Sigmoid colon (tissue), 7 donors: Measurements from ENCODE around the gene DOCK1. TPM values are rescaled to one million over a fixed set of nuclear protein-coding genes. Genes with fewer than 3 reads are reported as not detected.

ENCODE experiments used
- DNase-seq: peaks from one replicate; pipeline ENCODE4 v3.0.0-alpha.2; 2019
- H3K27ac ChIP-seq, 4 donors: fragments of 200-600 bp; sonication (generic); one replicate each; pipeline ENCODE4 v1.5.1; 2016 to 2019; ENCODE audit warnings: mild to moderate bottlenecking in 1 of 4
- H3K27me3 ChIP-seq, 3 donors: fragments of 200-600 bp; sonication (generic); one replicate each; pipeline ENCODE4 v1.5.1; 2019; ENCODE audit warnings: mild to moderate bottlenecking in 1 of 3
- H3K36me3 ChIP-seq, 4 donors: fragments of 200-600 bp; sonication (generic); one replicate each; pipeline ENCODE4 v1.5.1; 2016 to 2019
- H3K4me1 ChIP-seq, 4 donors: fragments of 200-600 bp; sonication (generic); one replicate each; pipeline ENCODE4 v1.5.1; 2017 to 2019
- H3K4me3 ChIP-seq, 4 donors: fragments of 200-600 bp; sonication (generic); one replicate each; pipeline ENCODE4 v1.5.1; 2017 to 2019; ENCODE audit warnings: mild to moderate bottlenecking in 2 of 4, moderate library complexity in 1 of 4
- H3K9me3 ChIP-seq, 4 donors: fragments of 200-600 bp in 3 of 4; sonication (generic) in 3 of 4; one replicate each; pipeline versions ENCODE4 v1.5.1 to v1.6.1; 2013 to 2019
- CTCF ChIP-seq, 4 experiments: fragments of 450-650 bp in 3 of 4; fragments of 200-600 bp in 1 of 4; IDR thresholded peaks; one replicate each; pipeline ENCODE4 v1.5.1; 2016 to 2019; ENCODE audit warnings: antibody characterized with exemption in 4 of 4, mild to moderate bottlenecking in 3 of 4, moderate library complexity in 2 of 4
- EP300 ChIP-seq, 4 donors: sonication (generic); formaldehyde crosslinking; IDR thresholded peaks; one replicate each; pipeline ENCODE4 v1.6.1; 2017; ENCODE audit warnings: antibody characterized with exemption in 4 of 4
- POLR2A ChIP-seq, 2 donors: fragments of 450-650 bp; IDR thresholded peaks; one replicate each; pipeline ENCODE4 v1.6.1; 2016; ENCODE audit warnings: antibody characterized with exemption in 2 of 2, mild to moderate bottlenecking in 2 of 2, moderate library complexity in 2 of 2
- POLR2AphosphoS5 ChIP-seq, 4 donors: sonication (generic); formaldehyde crosslinking; IDR thresholded peaks; one replicate each; pipeline ENCODE4 v1.6.1; 2017; ENCODE audit warnings: antibody characterized with exemption in 4 of 4
- WGBS, 2 donors: extraction: QIAGEN DNeasy Blood & Tissue Kit; methylation state at CpG; one replicate each; pipeline ENCODE4 v1.1.7; 2013; 5-methylcytosine and 5-hydroxymethylcytosine counted together
- intact Hi-C: fragments of 100-400 bp; cut with DNase I; formaldehyde crosslinking; loops from one replicate; pipeline ENCODE4 v1.15.1; 2023
- polyA plus RNA-seq, 3 donors: library from polyadenylated mRNA; stranded (reverse); fragments of 200-250 nt; gene quantifications; one replicate each; pipeline ENCODE4 v1.2.3, GENCODE V29; 2013
- total RNA-seq, 4 donors: library from RNA; depleted of rRNA; stranded (reverse); fragments of >200 nt; gene quantifications; one replicate each; pipeline ENCODE4 v1.1.0, GENCODE V29; 2016
- donor health status: healthy with polysubstance abuse.
- donor health status: Bipolar disorder and iron deficiency.
- donor health status: healthy.

Gene DOCK1
- total and polyA plus RNA-seq, 7 donors = 15.0 to 53.7 (median 40.2) TPM

- Histone ChIP-seq H3K4me1 (peaks cover 0 to 35% (median 22%) of the 10 kb centered on the region in 4 donors), H3K27me3 (no peaks in the 10 kb centered on the region), H3K27ac (peak overlapping the region; percentile 81 to 89 (median 82)), H3K36me3 (no peaks in the 10 kb centered on the region), H3K4me3 (peak overlapping the region in 3 of 4 donors; percentile 84 to 99 (median 91)), H3K9me3 (no peaks in the 10 kb centered on the region)
- no peak for TF ChIP-seq POLR2A (IDR thresholded peaks at IDR 0.05)
- DNase-seq = no peak
- intact Hi-C loops = loop anchor here (10.0 kb wide), 1 partner anchor 108 kb away; no protein-coding TSS in a partner anchor
- 93 to 94% methylated on average over 14 of the region's 14 CpGs for WGBS, 2 donors
Observed at GRCh38 chr10:126906704-126907422, 1.6 kb downstream of the DOCK1 start.

DNA sequence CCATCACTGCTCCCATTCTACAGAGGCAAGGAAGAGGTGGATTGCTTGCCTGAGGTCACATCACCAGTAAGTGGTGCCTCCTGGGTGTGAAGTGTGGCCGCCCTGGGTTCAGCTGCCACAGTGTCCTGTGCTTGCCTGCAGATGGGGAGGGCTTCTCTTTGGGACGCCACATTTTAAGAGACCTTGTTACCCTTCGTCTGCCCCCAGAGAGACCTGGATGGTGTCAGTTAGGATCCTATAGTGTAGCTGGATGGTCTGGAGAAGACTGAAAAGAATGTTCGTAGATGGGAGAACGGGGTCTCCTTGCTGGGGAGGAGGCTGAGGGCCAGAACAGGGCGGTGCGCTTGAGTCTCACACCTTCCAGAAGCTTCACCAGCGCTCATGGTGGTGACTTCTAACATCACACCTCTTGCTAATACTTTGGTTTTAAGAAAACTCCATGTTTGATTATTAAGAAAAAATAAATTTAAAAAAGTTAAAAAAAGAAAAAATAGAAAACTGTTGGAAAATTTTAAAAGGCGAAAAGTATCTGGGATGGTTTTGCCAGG lies 2.3 kb downstream of the DOCK1 start:
- no peaks in the 10 kb centered on the region for H3K27me3 ChIP-seq
- H3K27ac ChIP-seq = no peak overlapping the region
- no peak overlapping the region for H3K4me3 ChIP-seq
- TF ChIP-seq EP300 (IDR thresholded peaks at IDR 0.05) (no peak), POLR2AphosphoS5 (IDR thresholded peaks at IDR 0.05) (no peak), POLR2A (IDR thresholded peaks at IDR 0.05) (no peak), CTCF (IDR thresholded peaks at IDR 0.05) (no peak)
- 94 to 96% methylated on average over 9 of the region's 9 CpGs for WGBS, 2 donors
- DNase-seq = no peak
- H3K4me1 ChIP-seq = peaks cover 0 to 35% (median 22%) of the 10 kb centered on the region in 4 donors
- no peaks in the 10 kb centered on the region for H3K9me3 ChIP-seq
- H3K36me3 ChIP-seq = no peaks in the 10 kb centered on the region
- intact Hi-C loops = loop anchor here (10.0 kb wide), 1 partner anchor 107 kb away; no protein-coding TSS in a partner anchor

- no peak for DNase-seq
- WGBS, 2 donors = 78 to 85% methylated on average over 5 of the region's 5 CpGs
- TF ChIP-seq POLR2A (IDR thresholded peaks at IDR 0.05) = no peak
- no peak for TF ChIP-seq POLR2AphosphoS5 (IDR thresholded peaks at IDR 0.05)
- no peak for TF ChIP-seq CTCF (IDR thresholded peaks at IDR 0.05)
- no peak for TF ChIP-seq EP300 (IDR thresholded peaks at IDR 0.05)
- Histone ChIP-seq H3K36me3 (no peaks in the 10 kb centered on the region), H3K27ac (no peak overlapping the region), H3K9me3 (no peaks in the 10 kb centered on the region), H3K27me3 (no peaks in the 10 kb centered on the region), H3K4me3 (no peak overlapping the region), H3K4me1 (peaks cover 0 to 35% (median 22%) of the 10 kb centered on the region in 4 donors)
- intact Hi-C loops = loop anchor here (10.0 kb wide), 1 partner anchor 107 kb away; no protein-coding TSS in a partner anchor
Observed at GRCh38 chr10:126908225-126908624, 3.0 kb downstream of the DOCK1 start.

DNA sequence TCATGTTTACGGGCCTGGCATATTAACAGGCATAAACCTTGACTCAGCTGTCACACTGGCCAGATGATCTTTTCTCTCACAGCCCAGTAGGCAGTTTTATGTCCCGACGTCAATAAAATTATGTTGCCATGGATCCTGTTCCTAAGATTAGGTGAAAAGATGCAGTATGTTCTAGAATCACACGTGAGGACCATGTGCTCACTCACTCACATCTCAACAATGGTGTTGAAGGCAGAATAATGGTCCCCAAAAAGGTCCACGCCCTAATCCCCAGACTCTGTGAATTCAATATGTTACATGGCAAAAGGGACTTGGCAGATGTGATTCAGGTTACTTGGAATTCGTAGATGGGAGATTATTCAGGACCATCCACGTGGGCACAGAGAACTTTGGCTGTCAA lies 3.5 kb downstream of the DOCK1 start:
- H3K27ac ChIP-seq = no peak overlapping the region
- TF ChIP-seq POLR2A (IDR thresholded peaks at IDR 0.05) (no peak), POLR2AphosphoS5 (IDR thresholded peaks at IDR 0.05) (no peak), EP300 (IDR thresholded peaks at IDR 0.05) (no peak), CTCF (IDR thresholded peaks at IDR 0.05) (no peak)
- no peak overlapping the region for H3K4me3 ChIP-seq
- no peaks in the 10 kb centered on the region for H3K36me3 ChIP-seq
- no peaks in the 10 kb centered on the region for H3K27me3 ChIP-seq
- intact Hi-C loops = loop anchor here (10.0 kb wide), 1 partner anchor 106 kb away; no protein-coding TSS in a partner anchor
- DNase-seq = no peak
- H3K9me3 ChIP-seq = no peaks in the 10 kb centered on the region
- WGBS, 2 donors = 62 to 82% methylated on average over 7 of the region's 7 CpGs
- peaks cover 0 to 35% (median 22%) of the 10 kb centered on the region in 4 donors for H3K4me1 ChIP-seq

DNA sequence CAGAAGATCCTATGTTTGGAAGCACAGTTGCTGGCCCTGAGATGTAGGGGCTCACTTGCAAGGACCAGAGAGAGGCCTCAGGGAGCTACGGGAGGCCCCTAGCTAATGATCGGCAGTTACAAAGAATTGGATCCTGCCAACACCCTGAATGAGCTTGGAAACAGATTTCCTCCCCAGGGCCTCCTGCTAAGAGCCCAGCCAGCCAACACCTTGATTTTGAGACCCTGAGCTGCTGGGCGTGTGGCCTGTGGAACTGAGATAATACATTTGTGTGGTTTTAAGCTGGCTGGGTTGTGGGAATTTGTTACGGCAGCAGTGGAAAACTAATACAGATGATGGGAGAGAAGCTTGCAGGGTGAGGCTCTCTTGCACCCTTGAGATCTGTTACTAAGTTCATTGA lies 3.9 kb downstream of the DOCK1 start:
- H3K4me1 ChIP-seq = peaks cover 0 to 34% (median 20%) of the 10 kb centered on the region in 4 donors
- H3K27me3 ChIP-seq = no peaks in the 10 kb centered on the region
- no peak overlapping the region for H3K4me3 ChIP-seq
- intact Hi-C loops = loop anchor here (10.0 kb wide), 1 partner anchor 106 kb away; no protein-coding TSS in a partner anchor
- no peak for DNase-seq
- H3K9me3 ChIP-seq = no peaks in the 10 kb centered on the region
- no peak overlapping the region for H3K27ac ChIP-seq
- H3K36me3 ChIP-seq = no peaks in the 10 kb centered on the region
- WGBS, 2 donors = 89 to 92% methylated on average over 4 of the region's 4 CpGs
- TF ChIP-seq CTCF (IDR thresholded peaks at IDR 0.05) (no peak), POLR2AphosphoS5 (IDR thresholded peaks at IDR 0.05) (no peak), EP300 (IDR thresholded peaks at IDR 0.05) (no peak), POLR2A (IDR thresholded peaks at IDR 0.05) (no peak)
